H1 (cell line): ENCODE measurements around the gene NPSR1. TPM values are rescaled to one million over a fixed set of nuclear protein-coding genes. Genes with fewer than 3 reads are reported as not detected.

Experiments
- CTCF ChIA-PET: fragments of 300-600 bp; sonication (Branson Sonifier 250); formaldehyde crosslinking; loops from one replicate; lab custom pipeline; 2021; ENCODE audit not compliant: partially characterized antibody; lab: Charles Lee
- POLR2A ChIA-PET: fragments of 300-600 bp; sonication (Branson Sonifier 250); formaldehyde crosslinking; loops from one replicate; lab custom pipeline; 2021; ENCODE audit warnings: inconsistent platforms; ENCODE audit not compliant: partially characterized antibody; lab: Charles Lee
- DNase-seq, 2 experiments: peaks; one replicate each; pipeline versions ENCODE4 v3.0.0 to v3.0.0-alpha.2; 2010 to 2022; ENCODE audit warnings: low spot score in 2 of 2, low read depth in 1 of 2, mixed read lengths in 1 of 2
- FAIRE-seq: peaks from 2 replicates; lab custom pipeline; 2011; peaks lifted over from hg19 to GRCh38; lab: Jason Lieb, UNC
- H2AFZ ChIP-seq: 2 replicates; pipeline ENCODE4 v1.8.1; 2012; ENCODE audit warnings: low read length, inconsistent platforms
- H2AK5ac ChIP-seq: 2 replicates; pipeline ENCODE4 v1.6.1; 2013; ENCODE audit warnings: low read depth, low read length
- H2BK120ac ChIP-seq: replicated peaks from 2 replicates; pipeline ENCODE3; 2013; ENCODE audit warnings: low read depth, low read length, inconsistent platforms
- H2BK12ac ChIP-seq: 2 replicates; pipeline ENCODE4 v1.6.1; 2013; ENCODE audit warnings: low read depth, low read length
- H2BK15ac ChIP-seq: 2 replicates; pipeline ENCODE4 v1.6.1; 2013; ENCODE audit warnings: low read length
- H2BK20ac ChIP-seq: 2 replicates; pipeline ENCODE4 v1.6.1; 2013; ENCODE audit warnings: low read length
- H2BK5ac ChIP-seq: 2 replicates; pipeline ENCODE4 v1.6.1; 2013; ENCODE audit warnings: low read depth, low read length
- H3K14ac ChIP-seq: 2 replicates; pipeline ENCODE4 v1.6.1; 2013; ENCODE audit warnings: inconsistent platforms; ENCODE audit not compliant: insufficient read length
- H3K18ac ChIP-seq: 2 replicates; pipeline ENCODE4 v1.6.1; 2013; ENCODE audit warnings: low read length; ENCODE audit errors: extremely low read depth
- H3K23ac ChIP-seq: 2 replicates; pipeline ENCODE4 v1.6.1; 2013; ENCODE audit warnings: inconsistent platforms; ENCODE audit not compliant: insufficient read length
- H3K23me2 ChIP-seq: 2 replicates; pipeline ENCODE4 v1.6.1; 2013; ENCODE audit warnings: low read depth, low read length
- H3K27ac ChIP-seq: 2 replicates; pipeline ENCODE4 v1.6.1; 2011; ENCODE audit warnings: low read depth, low read length, inconsistent platforms
- H3K27me3 ChIP-seq, 4 experiments: replicated peaks in 1 of 4; 1 replicate in 1 of 4; 2 replicates in 3 of 4; pipeline versions ENCODE4 v1.6.1 to v1.8.1; 2011 to 2013; ENCODE audit warnings: low read length in 3 of 4, mild to moderate bottlenecking in 3 of 4, inconsistent platforms in 2 of 4, mixed read lengths in 2 of 4, moderate library complexity in 1 of 4; ENCODE audit not compliant: control insufficient read depth in 3 of 4, insufficient read depth in 3 of 4; ENCODE audit errors: extremely low read depth in 1 of 4
- H3K36me3 ChIP-seq, 4 experiments: 2 replicates each; pipeline versions ENCODE4 v1.6.1 to v1.8.1; 2011 to 2013; ENCODE audit warnings: mild to moderate bottlenecking in 4 of 4, low read length in 3 of 4, moderate library complexity in 2 of 4, control low read depth in 1 of 4, inconsistent platforms in 1 of 4; ENCODE audit not compliant: insufficient read depth in 4 of 4, control insufficient read depth in 2 of 4
- H3K4ac ChIP-seq: replicated peaks from 2 replicates; pipeline ENCODE3; 2013; ENCODE audit warnings: low read length, low read depth, mixed read lengths, inconsistent platforms; ENCODE audit not compliant: insufficient read length
- H3K4me1 ChIP-seq, 4 experiments: replicated peaks in 1 of 4; 1 replicate in 1 of 4; 2 replicates in 3 of 4; pipeline versions ENCODE4 v1.6.1 to v1.8.1; 2011 to 2013; ENCODE audit warnings: low read length in 3 of 4, inconsistent platforms in 2 of 4, mixed read lengths in 1 of 4; ENCODE audit not compliant: insufficient read depth in 4 of 4, control insufficient read depth in 3 of 4
- H3K4me2 ChIP-seq, 2 experiments: 2 replicates each; pipeline versions ENCODE4 v1.6.1 to v1.8.1; 2011 to 2013; ENCODE audit warnings: low read depth in 2 of 2, low read length in 2 of 2, control low read depth in 1 of 2, inconsistent platforms in 1 of 2, mild to moderate bottlenecking in 1 of 2; ENCODE audit not compliant: insufficient read depth in 1 of 2
- H3K4me3 ChIP-seq, 4 experiments: fragments of 200-600, 300-600 bp in 1 of 4; sonication (generic), shearing (Covaris generic), sonication (Bioruptor Twin) in 1 of 4; 2 replicates each; pipeline versions ENCODE4 v1.5.1 to v1.8.1; 2011 to 2016; ENCODE audit warnings: low read length in 4 of 4, low read depth in 3 of 4, control low read depth in 2 of 4, inconsistent platforms in 2 of 4, mild to moderate bottlenecking in 2 of 4, mixed read lengths in 1 of 4, moderate library complexity in 1 of 4; ENCODE audit not compliant: insufficient read depth in 2 of 4; ENCODE audit errors: extremely low read depth in 1 of 4
- H3K56ac ChIP-seq: replicated peaks from 2 replicates; pipeline ENCODE3; 2013; ENCODE audit warnings: low read depth, mild to moderate bottlenecking, mixed read lengths, low read length, inconsistent platforms; ENCODE audit not compliant: insufficient read length
- H3K79me1 ChIP-seq: 2 replicates; pipeline ENCODE4 v1.6.1; 2013; ENCODE audit warnings: low read depth, low read length, control low read depth
- H3K79me2 ChIP-seq, 2 experiments: 2 replicates each; pipeline versions ENCODE4 v1.6.1 to v1.8.1; 2012 to 2013; ENCODE audit warnings: low read length in 2 of 2, mild to moderate bottlenecking in 2 of 2, inconsistent platforms in 1 of 2; ENCODE audit not compliant: insufficient read depth in 2 of 2, control insufficient read depth in 1 of 2
- H3K9ac ChIP-seq, 4 experiments: replicated peaks in 1 of 4; 1 replicate in 1 of 4; 2 replicates in 3 of 4; pipeline versions ENCODE4 v1.6.1 to v1.8.1; 2011 to 2013; ENCODE audit warnings: low read depth in 3 of 4, low read length in 3 of 4, control low read depth in 2 of 4, mild to moderate bottlenecking in 2 of 4, moderate library complexity in 2 of 4, inconsistent platforms in 1 of 4; ENCODE audit errors: extremely low read depth in 1 of 4
- H3K9me3 ChIP-seq, 2 experiments: 2 replicates each; pipeline versions ENCODE4 v1.6.1 to v1.8.1; 2012 to 2013; ENCODE audit warnings: mild to moderate bottlenecking in 2 of 2, moderate library complexity in 2 of 2, control low read depth in 1 of 2, inconsistent platforms in 1 of 2, low read depth in 1 of 2, low read length in 1 of 2, mixed read lengths in 1 of 2; ENCODE audit not compliant: insufficient read depth in 2 of 2
- H4K20me1 ChIP-seq, 2 experiments: replicated peaks in 1 of 2; 2 replicates each; pipeline versions ENCODE3 to v1.8.1; 2011 to 2013; ENCODE audit warnings: inconsistent platforms in 2 of 2, low read length in 2 of 2, mild to moderate bottlenecking in 1 of 2; ENCODE audit not compliant: insufficient read depth in 2 of 2, control insufficient read depth in 1 of 2
- H4K5ac ChIP-seq: 2 replicates; pipeline ENCODE4 v1.6.1; 2013; ENCODE audit warnings: low read length, low read depth, mixed read lengths, inconsistent platforms; ENCODE audit not compliant: insufficient read length
- H4K8ac ChIP-seq: 2 replicates; pipeline ENCODE4 v1.8.0; 2013; ENCODE audit warnings: mild to moderate bottlenecking, moderate library complexity, low read length, inconsistent platforms; ENCODE audit not compliant: insufficient read depth; ENCODE audit errors: extremely low read depth
- H4K91ac ChIP-seq: replicated peaks from 2 replicates; pipeline ENCODE3; 2013; ENCODE audit warnings: low read length, mixed read lengths, inconsistent platforms; ENCODE audit not compliant: insufficient read length
- CEBPB ChIP-seq: IDR thresholded peaks from 2 replicates; pipeline ENCODE4 v1.6.1; 2012; ENCODE audit warnings: low read depth, low read length
- CTCF ChIP-seq, 3 experiments: IDR thresholded peaks; 1 replicate in 2 of 3; 2 replicates in 1 of 3; pipeline versions ENCODE4 v1.5.1 to v1.6.1; 2011; ENCODE audit warnings: low read length in 3 of 3, mild to moderate bottlenecking in 3 of 3, inconsistent platforms in 2 of 3, low read depth in 1 of 3, moderate library complexity in 1 of 3; ENCODE audit not compliant: insufficient read depth in 1 of 3; ENCODE audit errors: control extremely low read depth in 1 of 3
- WGBS, 2 experiments: shearing (Covaris generic) in 1 of 2; methylation state at CpG; one replicate each; pipeline versions ENCODE4 v1.1.6 to v1.1.7; 2013 to 2015; ENCODE audit warnings: low lambda C conversion rate in 2 of 2, mixed read lengths in 2 of 2, inconsistent platforms in 1 of 2, low coverage in 1 of 2, missing lambda C conversion rate in 1 of 2; ENCODE audit not compliant: insufficient replicate concordance in 2 of 2, insufficient coverage in 1 of 2, insufficient read length in 1 of 2; ENCODE audit errors: extremely low coverage in 1 of 2, missing lambda C conversion rate in 1 of 2; 5-methylcytosine and 5-hydroxymethylcytosine counted together
- polyA plus RNA-seq, 7 experiments: library from polyadenylated mRNA; depleted of rRNA in 3 of 7; stranded (reverse) in 5 of 7; unstranded in 2 of 7; fragments of >200 nt in 5 of 7; fragments of 200-250 nt in 2 of 7; gene quantifications; 1 replicate in 5 of 7; 2 replicates in 1 of 7; 4 replicates in 1 of 7; pipeline versions ENCODE4 v1.2.1 to v1.2.3, GENCODE V29; 2011 to 2013; ENCODE audit warnings: missing spikeins in 2 of 7, mixed read lengths in 2 of 7
- total RNA-seq: library from RNA; stranded (reverse); fragmentation: NEBNext Ultra II Directional; extraction: Animal tissue kit (Norgen Biotek cat#: 25700); gene quantifications from 2 replicates; pipeline ENCODE4 v1.2.1, GENCODE V29; 2021

Gene NPSR1
- total and polyA plus RNA-seq, 2 of the 8 experiments (the other 6 are each of a cell fraction or from before 2014, with no cell fraction given) = not detected

- no peaks in the 10 kb centered on the region for H3K23me2 ChIP-seq
- no peaks in the 10 kb centered on the region; a peak in 2 of 7 replicates for H3K4me1 ChIP-seq
- H3K9ac ChIP-seq = no peak overlapping the region
- H3K56ac ChIP-seq = no peak overlapping the region
- no peak overlapping the region for H2BK120ac ChIP-seq
- POLR2A ChIA-PET = no interaction called here
- no peak for DNase-seq
- no peak overlapping the region for H3K4me3 ChIP-seq
- H3K27ac ChIP-seq = no peak overlapping the region
- H2AK5ac ChIP-seq = no peak overlapping the region
- no peaks in the 10 kb centered on the region for H3K79me1 ChIP-seq
- no peak overlapping the region for H3K4ac ChIP-seq
- no peak overlapping the region for H4K5ac ChIP-seq
- H3K14ac ChIP-seq = no peak overlapping the region
- no peak for TF ChIP-seq CEBPB
- no peak for TF ChIP-seq CTCF (IDR thresholded peaks at IDR 0.05; ENCODE audit: control extremely low read depth in 1 of 3, insufficient read depth in 1 of 3, low read depth in 1 of 3, low read length in 3 of 3)
- CTCF ChIA-PET = interaction anchor here (0.9 to 2.5 kb wide), 6 partner anchors 14 to 427 kb away, joined by 3 to 10 read pairs (median 5); no protein-coding TSS in a partner anchor
- no peaks in the 10 kb centered on the region for H3K36me3 ChIP-seq
- 89% methylated on average over 5 of the region's 5 CpGs; no CpG with 5 or more reads in 1 of the 2 experiments for WGBS, 2 experiments
- H4K91ac ChIP-seq = no peak overlapping the region
- H3K79me2 ChIP-seq = no peaks in the 10 kb centered on the region
- no peak overlapping the region for H3K23ac ChIP-seq
- H3K27me3 ChIP-seq = no peaks in the 10 kb centered on the region
- H2BK12ac ChIP-seq = no peak overlapping the region
- no peaks in the 10 kb centered on the region for H4K20me1 ChIP-seq
- no peak for FAIRE-seq
- H2BK15ac ChIP-seq = no peak overlapping the region
- no peaks in the 10 kb centered on the region for H3K9me3 ChIP-seq
- H2BK5ac ChIP-seq = no peak overlapping the region
- no peak overlapping the region for H3K4me2 ChIP-seq
- H3K18ac ChIP-seq = no peak overlapping the region
- H4K8ac ChIP-seq = no peak overlapping the region
- H2BK20ac ChIP-seq = no peak overlapping the region
- H2AFZ ChIP-seq = no peak overlapping the region
These were observed 98.7 kb downstream of the NPSR1 start for GRCh38 chr7:34756691-34757090.
